Colon (tissue), 2 donors: ENCODE data around the gene SCD.
"Not testable (repeated sequence)": the region's sequence is repeated elsewhere in the genome, so short reads cannot be mapped to it uniquely, and the experiment has no call there.

Experiments used
- FAIRE-seq: peaks from 2 replicates; lab custom pipeline; 2012; peaks lifted over from hg19 to GRCh38; lab: Jason Lieb, UNC
- donor health status: control.
- donor health status: control.

Gene SCD

DNA sequence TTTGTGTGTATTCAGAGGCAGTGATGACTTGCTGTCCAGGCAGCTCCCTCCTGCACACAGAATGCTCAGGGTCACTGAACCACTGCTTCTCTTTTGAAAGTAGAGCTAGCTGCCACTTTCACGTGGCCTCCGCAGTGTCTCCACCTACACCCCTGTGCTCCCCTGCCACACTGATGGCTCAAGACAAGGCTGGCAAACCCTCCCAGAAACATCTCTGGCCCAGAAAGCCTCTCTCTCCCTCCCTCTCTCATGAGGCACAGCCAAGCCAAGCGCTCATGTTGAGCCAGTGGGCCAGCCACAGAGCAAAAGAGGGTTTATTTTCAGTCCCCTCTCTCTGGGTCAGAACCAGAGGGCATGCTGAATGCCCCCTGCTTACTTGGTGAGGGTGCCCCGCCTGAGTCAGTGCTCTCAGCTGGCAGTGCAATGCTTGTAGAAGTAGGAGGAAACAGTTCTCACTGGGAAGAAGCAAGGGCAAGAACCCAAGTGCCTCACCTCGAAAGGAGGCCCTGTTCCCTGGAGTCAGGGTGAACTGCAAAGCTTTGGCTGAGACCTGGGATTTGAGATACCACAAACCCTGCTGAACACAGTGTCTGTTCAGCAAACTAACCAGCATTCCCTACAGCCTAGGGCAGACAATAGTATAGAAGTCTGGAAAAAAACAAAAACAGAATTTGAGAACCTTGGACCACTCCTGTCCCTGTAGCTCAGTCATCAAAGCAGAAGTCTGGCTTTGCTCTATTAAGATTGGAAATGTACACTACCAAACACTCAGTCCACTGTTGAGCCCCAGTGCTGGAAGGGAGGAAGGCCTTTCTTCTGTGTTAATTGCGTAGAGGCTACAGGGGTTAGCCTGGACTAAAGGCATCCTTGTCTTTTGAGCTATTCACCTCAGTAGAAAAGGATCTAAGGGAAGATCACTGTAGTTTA lies 15.8 kb downstream of the SCD start:
- FAIRE-seq: no peak

GRCh38 chr10:100364175-100364574 lies 17.1 kb downstream of the SCD start:
- no peak for FAIRE-seq

- peak; percentile 57 for FAIRE-seq
Observed at GRCh38 chr10:100364735-100365391, 17.8 kb downstream of the SCD start.

- FAIRE-seq: no peak
Observed at GRCh38 chr10:100368721-100369120, 21.7 kb downstream of the SCD start.

DNA sequence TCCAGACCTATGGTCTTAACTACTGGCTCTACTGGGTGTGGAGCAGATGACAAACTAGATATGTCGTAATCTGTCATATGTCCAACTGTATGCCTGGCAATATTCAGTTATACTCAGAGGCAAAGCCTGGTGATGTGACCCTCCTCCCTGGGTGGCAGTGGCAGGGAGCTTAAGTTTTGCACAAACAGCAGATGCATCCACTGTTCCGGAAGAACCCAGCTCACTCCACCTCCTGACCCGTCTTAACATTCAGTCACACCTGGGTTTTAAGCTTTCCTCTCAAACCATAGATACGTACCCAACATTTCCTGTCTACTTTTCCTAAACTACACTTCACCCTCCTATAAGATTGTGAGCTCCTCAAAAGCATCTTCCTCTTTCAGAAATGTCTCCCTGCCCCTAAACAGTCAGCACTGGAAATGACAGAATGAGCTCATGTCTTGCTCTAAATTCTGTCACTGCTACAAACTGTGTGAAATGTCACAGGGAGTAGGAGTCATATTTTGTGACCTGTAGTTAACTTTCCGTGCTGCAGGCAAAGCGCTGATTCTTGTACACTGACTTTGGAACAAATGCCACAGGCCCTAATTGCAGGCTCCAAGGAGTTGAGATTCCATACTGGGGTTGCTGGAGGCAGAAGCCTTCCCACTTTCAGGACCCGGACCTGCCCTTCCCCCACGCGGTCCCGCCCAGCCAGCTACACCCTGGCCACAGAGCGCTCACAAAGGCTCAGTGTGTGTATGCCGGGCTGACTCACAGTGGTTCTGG lies 23.9 kb downstream of the SCD start:
- no peak for FAIRE-seq

GRCh38 chr10:100371482-100372027 lies 24.5 kb downstream of the SCD start:
- FAIRE-seq: no peak

DNA sequence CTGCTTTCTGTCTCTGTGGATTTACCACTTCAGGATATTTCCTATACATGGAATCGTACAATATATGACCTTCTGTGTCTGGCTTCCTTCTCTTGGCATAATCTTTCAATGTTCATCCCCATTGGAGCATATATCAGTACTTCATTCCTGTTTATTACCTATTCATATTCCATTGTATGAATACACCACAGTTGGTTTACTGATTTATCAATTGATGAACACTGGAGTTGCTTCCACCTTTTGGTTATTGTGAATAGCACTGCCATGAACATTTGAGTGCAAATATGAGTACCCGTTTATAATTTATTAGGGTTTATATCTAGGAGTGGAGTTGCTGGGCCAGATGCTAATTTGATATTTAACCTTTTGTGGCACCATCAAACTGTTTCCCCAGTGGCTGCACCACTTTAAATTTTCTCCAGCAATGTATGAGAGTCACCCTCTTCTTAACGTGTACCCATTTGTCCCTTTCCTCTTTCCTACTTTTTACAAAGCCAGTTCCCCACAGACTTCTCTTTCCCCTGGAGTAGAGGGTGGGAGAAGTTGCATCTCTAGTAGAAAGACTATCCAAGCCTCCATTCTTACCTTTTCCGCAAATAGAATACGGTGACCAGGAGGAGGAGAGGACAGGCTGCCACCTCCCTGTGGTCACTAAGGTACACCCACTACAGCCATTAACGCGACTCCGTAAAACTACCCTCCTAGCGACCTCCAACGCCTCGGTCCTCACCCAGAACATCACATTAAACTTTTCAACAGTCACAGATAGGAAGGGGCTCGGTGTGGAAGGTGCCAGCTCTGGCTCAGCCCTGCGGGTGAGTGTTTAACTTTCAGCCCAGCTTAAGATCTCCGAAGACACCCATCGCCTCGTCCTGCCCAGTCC lies 25.6 kb downstream of the SCD start:
- FAIRE-seq: no peak

DNA sequence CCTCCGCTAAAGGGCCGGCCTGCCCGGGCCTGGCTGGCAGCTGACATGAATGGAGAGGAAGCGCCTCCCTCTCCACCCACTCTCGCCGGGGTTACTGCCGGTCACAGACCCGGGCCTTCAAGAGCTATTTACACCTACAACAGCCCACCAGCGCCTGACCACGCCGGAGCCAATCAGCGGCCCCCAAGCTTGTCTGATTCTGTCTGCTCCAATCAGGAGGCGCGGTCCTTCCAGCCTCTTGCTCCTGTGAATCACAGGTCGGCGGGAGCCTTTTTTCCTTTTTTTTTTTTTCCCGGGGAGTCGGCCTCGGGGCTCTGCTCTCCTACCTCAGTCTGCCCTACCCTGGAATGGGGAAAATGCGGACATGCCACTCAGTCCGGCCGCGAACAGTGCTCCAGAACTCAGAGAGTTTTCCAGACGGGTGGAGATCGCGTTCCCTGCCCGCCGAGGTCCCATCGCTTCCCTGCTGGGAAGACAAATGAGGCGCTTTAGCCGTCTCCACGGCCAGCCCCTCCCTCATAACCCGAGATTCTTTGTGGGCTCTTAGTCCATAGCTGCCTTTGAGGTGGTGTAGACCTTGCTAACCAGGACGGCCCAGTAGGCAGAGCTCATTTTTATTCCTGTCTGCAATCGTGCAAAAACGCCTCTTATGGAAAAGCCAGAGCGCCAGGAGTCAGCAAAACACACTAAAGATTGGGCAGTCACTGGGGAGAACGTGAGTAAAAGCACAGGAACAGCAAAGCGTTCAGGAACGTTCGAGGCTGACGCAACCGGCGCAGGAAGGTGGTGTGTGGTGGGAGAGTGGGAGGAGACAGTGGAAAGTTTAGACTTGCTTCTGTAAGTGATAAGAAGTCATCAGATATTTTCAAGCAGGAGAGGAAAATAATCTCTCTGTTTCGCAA lies 26.5 kb downstream of the SCD start:
- no peak for FAIRE-seq

GRCh38 chr10:100374200-100374655 lies 27.2 kb downstream of the SCD start:
- FAIRE-seq: no peak

GRCh38 chr10:100374677-100375353 lies 27.8 kb downstream of the SCD start:
- FAIRE-seq: not testable (repeated sequence)

- FAIRE-seq: not testable (repeated sequence)
Observed at GRCh38 chr10:100376656-100377055, 29.6 kb downstream of the SCD start.

DNA sequence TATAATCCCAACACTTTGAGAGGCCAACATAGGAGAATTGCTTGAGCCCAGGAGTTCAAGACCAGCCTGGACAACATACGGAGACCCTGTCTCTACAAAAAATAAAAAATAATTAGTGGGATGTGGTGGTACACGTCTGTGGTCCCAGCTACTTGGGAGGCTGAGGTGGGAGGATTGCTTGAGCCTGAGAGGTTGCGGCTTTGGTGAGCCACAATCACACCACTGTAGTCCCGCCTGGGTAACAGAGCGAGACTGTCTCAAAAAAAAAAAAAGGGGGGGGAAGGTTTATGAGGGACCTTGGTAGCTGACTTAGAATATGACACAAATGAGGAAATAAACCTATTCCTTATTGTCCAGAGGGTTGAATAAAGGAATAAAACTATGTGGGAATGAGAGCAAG lies 30.8 kb downstream of the SCD start:
- FAIRE-seq: no peak

DNA sequence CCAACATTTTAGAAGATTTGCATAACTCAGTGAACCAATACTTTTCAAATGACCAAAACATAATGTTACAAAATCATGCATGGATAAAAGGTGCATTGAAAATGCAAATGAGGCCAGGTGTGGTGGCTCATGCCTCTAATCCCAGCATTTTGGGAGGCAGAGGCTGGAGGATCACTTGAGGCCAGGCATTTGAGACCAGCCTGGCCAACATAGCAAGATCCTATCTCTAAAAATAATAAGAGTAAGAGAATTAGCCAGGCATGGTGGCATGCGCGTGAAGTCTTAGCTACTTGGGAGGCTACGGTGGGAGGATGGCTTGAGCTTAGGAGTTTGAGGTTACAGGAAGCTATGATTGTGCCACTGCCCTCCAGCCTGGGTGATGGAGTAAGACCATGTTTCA lies 33.4 kb downstream of the SCD start:
- FAIRE-seq: no peak

DNA sequence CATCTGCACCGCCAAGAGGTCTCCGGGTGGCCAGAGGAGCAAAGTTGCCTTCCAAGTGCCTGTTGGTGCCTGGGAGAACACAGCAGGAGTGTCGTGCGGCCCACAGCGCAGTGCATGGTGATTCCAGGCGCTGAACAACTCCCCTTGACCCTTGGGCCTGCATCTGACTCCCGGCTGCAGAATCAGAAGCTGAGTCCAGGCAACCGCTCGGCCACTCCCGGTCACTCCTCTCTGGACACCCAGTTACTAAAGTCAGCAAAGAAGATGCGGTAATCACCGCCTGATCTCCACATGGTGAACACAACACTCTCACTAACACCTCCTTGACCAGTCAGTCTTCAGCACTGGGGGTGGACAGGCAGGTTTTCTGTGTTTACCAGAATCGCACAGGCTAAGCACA lies 35.5 kb downstream of the SCD start:
- FAIRE-seq: no peak

GRCh38 chr10:100383251-100383650 lies 36.2 kb downstream of the SCD start:
- no peak for FAIRE-seq

DNA sequence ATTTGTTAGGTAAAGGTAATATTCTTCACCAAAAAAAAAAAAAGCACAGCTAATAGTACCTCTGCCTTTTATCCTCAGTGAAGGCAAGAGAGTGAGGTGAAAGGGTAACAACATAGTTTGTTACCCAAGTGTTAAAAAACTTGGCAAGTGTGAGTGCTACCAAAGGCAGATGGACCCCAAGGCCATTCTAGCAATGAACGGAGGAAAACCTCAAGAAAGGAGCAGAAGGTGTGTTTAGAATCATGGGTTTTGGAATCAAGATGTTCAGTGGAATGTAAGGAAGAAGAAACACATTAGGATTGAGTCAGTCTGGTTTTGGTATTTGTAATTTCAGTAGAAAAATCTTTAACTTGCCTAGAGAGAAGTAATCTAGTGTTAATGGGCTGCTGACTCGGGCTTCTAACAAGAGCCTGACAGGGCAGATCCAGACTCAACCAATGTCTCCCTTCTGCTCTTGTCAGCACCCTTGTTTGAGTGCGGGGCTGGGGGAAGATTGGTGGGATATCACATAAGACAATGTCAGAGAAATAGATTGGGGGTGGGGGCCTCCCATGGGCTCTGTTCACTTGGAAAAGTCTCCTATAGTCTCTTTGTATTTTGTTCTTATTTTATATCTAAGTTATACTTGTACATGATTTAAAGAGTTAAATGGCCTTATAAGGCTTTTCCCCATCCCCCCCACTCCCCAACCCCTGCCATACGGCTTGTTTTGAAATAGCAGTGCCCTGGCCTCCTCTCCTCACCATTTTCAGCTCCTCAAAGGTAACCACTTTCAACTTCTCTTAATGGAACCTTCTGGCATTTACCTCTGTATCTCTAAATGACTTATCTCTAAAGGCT lies 44.4 kb downstream of the SCD start:
- FAIRE-seq: no peak

DNA sequence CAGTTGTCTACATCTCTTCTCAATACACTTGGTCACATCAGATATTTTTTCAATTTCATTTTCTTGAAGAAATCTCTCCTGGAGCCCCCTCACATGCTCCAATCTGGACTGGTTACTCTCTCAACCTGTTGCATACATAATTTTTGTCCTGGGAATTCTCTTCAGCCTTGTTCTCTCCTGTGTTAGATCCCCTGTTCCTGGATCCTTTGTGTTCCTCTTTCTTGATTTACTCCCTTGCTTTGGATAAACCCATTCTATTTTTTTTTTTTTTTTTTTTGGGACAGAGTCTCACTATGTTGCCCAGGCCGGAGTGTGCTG lies 45.6 kb downstream of the SCD start:
- FAIRE-seq: no peak

DNA sequence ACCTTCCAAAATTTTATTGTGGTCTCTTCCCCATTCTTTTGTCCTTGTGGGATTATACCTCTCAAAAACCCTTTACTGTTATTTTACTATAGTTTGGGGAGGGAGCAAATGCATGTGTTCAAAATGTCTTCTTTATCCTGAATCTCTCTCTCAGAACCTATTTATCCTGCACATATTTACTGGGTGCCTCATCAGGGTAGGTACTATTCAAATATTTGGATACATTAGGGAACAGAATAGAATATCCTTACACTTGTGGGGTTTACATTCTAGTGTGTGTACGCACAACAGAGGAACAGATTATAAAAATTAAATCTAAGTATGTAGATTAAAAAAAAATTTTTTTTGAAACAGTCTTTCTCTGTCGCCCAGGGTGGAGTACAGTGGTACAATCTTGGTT lies 48.6 kb downstream of the SCD start:
- no peak for FAIRE-seq

- no peak for FAIRE-seq
Observed at GRCh38 chr10:100396605-100397004, 49.6 kb downstream of the SCD start.
